Measurements from ENCODE around the gene SLC47A2.

GRCh38 chr17:19650826-19651225 is 65.6 kb downstream of the SLC47A2 start:
- TF ChIP-seq CTCF (conservative IDR thresholded peaks at IDR 0.05; ENCODE audit: low read length) = no peak
- TF ChIP-seq EZH2phosphoT487 (IDR thresholded peaks at IDR 0.05; ENCODE audit: borderline replicate concordance, low read depth, low read length) = no peak

All from OCI-LY7 (cell line).